Activated effector memory CD4-positive, alpha-beta T cell treated with Interleukin-2 at 50 U/mL for 16 hours (primary cell): ENCODE measurements around the gene SSTR3.

Experiments used
- DNase-seq: peaks from one replicate; pipeline ENCODE4 v3.0.0-alpha.2; 2020

SSTR3 gene

GRCh38 chr22:37228106-37229011 lies 16.1 kb upstream of the SSTR3 start:
- DNase-seq, result no peak

DNA sequence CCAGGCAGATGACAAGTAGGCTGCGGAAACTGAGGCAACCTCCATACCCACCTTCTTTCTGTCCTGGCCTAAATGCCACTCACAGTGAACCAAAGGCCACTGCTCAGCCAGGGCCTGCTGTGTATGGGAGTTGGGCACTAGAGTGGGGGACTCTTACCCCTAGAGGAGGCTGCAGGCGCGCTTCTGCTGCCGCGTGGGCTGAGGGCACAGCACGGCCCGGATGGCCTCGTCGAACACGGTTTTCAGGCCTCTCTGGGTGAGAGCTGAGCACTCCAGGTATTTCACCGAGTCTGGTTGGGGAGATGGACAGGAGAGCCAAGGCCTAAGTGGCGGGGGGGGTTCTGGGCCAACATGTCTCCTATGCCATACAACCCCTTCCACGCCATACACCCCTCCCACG lies 14.2 kb upstream of the SSTR3 start:
- no peak for DNase-seq

DNA sequence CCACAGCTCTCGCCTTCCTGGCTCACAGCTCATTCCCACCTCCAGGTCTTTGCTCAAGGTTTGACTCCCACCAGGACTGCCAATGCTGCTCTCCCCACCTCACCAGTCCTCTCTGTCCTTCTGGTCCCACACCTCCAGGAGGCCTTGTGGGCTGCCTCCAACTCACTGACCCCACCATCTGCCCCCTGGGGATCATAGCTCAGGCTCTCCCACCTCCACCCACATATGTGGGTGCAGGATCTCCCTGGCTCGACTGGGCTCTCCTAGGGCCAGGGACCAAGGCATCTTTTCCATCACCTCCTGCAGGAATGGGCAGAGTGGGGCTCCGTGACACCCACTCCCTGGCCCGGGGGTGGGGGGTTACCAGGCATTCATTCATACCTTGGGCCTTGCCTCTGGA lies 13.8 kb upstream of the SSTR3 start:
- no peak for DNase-seq

GRCh38 chr22:37225481-37225880 lies 13.2 kb upstream of the SSTR3 start:
- no peak for DNase-seq

- no peak for DNase-seq
These were observed 12.6 kb upstream of the SSTR3 start for GRCh38 chr22:37224757-37225420.

DNA sequence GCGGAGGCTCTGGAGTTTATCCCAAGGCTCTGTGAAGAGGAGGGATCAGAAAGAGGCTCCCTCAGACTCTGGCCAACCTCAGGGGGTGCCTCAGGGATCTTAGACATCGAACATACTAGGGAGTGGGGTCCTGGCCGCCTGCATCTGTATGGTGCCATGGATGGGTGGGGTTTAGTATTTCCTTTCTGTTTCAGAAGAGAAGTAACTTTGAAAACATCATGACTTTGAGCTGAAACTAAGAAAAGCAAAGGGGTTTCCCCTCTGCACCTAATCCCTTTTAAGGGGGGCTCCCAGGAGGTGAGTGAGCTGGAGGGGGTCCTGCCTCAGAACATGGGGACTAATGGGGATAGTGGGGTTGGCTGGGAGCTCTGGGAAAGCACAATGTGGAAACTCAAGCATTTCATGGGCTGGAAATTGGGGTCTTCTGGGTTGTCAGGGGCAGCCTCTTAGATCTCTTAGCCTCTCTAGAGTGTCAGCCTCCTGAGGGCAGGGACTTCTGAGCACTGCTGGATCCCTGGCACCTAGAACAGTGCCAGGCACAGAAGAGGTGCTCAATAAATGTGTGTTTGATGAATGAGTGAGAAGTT lies 11.8 kb upstream of the SSTR3 start:
- no peak for DNase-seq

GRCh38 chr22:37222440-37222971 lies 10.2 kb upstream of the SSTR3 start:
- DNase-seq, result no peak

DNA sequence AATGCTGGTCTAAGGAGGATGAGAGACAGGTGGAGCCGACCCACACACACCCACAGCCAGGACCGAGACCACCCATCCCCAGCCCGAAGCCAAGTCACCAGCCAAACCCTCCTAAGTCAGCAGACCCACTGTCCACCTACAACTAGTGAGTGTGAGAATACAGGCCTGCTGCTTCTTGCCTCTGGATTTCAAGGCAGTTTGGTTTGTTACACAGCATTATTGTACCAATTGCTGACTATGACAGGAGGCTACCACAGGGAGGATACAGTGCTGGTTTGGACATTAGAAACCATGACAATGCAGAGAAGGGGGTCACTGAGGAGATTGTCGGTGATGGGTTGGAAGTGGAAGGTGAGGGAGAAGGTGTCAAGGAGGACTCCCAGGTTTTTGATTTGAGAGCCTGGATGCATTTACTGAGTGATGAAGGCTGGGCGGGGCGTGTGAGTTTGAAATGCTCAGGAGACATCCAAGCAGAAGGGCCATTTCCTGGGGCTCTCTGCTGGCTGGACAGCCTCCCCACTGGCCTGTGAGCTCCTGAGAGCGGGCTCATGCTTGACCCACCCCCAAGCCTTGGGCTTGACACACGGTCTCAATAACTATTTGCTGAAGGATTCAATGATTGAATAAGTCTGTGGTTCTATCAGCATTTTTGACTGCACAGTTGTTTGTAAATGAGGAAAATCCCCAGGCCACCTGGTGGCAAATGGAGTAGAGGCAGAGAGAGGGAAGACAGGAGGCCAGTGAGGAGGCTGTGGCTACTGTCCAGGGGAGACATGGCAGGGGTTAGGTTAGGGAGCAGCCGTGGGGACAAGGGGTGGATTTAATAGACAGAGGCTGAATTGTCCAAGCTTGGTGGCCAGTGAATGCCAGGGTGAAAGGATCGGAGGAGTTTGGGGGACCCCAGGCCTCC lies 9.4 kb upstream of the SSTR3 start:
- no peak for DNase-seq

GRCh38 chr22:37220543-37220981 lies 8.3 kb upstream of the SSTR3 start:
- no peak for DNase-seq

DNA sequence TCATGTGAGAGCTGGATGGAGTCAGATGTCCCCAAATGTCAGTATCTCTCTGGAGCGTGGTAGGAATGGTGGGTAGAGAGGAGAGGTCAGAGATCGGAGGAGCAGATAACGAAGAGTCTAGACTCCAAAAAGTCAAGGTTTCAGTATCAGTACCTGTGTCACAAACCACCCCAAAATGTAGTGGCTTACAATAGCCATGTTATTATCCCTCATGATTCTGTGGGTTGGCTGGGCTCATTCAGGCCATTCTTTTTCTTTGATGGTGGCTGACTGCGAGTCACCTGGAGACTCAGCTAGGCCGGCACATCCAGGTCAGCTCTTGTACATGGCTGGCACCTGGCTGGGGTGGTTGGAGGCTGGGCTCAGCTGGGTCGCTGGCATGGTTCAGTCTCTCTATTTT lies 7.3 kb upstream of the SSTR3 start:
- DNase-seq, result no peak

- peak; percentile 60 for DNase-seq
These were observed 6.6 kb upstream of the SSTR3 start for GRCh38 chr22:37218771-37219411.

GRCh38 chr22:37218399-37218770 lies 6.1 kb upstream of the SSTR3 start:
- DNase-seq, result no peak

DNA sequence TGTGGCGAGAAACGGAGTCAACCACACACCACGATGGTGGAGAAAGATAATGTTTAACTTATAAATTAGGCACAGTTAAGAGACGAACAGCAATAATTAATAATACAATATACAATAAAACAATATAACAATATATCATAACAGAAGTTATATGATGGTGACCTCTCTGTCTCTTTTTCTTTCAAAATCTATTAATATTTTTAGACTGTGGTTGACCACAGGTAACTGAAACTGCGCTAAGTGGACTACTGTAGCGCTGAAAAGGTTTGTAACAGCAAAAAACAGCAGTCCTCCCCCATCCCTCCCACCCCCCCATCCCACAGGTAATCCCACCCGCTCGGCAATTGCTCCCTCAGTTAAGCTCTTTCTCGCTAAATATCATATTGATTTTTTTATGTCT lies 3.6 kb upstream of the SSTR3 start:
- no peak for DNase-seq

DNA sequence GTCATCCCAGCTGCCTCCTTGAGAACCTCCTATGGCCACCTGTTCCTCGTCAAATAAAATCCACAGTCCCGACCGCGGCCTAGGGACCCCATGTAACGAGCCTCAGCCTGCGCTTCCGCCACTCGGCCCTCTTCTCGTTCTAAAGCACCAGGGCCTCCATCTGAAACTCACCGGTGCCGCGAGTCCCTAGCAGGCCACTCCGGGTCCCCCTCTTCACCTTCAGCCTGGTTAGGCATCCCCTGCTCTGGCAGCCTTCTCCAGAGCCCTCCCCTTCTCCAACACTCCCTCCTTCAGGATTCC lies 2.4 kb upstream of the SSTR3 start:
- DNase-seq, result no peak

DNA sequence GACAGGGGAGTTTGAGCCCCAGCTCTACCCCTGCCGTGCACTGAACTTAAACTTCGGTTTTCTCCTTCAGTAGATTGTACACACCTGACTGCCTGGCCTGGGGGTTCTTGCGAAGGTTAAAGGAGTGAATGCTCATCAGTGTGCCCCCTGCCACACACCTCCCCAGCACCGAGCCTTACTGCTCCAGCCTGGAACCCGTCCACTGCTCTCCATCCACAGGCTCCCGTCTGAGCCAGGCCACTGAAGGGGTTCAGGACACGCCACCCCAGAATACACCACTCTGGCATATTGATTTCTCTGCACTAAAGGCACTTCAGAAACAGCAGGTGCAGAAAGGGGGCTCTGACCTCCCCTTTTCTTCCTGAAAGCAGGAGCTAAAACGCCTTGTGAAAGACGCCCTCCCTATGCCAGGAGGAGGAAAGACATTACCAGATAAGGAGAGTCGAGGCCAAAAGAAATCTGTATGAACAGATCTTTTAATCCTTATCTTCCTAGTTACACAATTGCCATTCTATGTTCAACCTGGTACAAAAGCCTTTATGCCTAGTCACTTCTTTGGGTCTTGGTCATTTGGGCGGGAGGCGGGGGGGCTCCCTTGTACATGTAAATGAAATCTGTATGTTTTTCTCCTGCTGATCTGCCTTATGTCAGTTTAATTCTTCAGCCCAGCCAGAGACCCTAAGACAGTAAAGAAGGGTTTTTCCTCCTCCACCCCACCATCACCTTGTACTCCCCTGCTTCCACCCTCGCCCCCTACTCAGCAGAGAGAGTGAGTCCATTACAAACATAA lies 1.9 kb upstream of the SSTR3 start:
- DNase-seq, result no peak

- DNase-seq, result no peak
These were observed 1.1 kb upstream of the SSTR3 start for GRCh38 chr22:37213218-37213855.

GRCh38 chr22:37211866-37212173 lies 457 bp downstream of the SSTR3 start:
- no peak for DNase-seq

- no peak for DNase-seq
These were observed 1.0 kb downstream of the SSTR3 start for GRCh38 chr22:37211075-37211865.

- DNase-seq, result no peak
These were observed 2.1 kb downstream of the SSTR3 start for GRCh38 chr22:37210041-37210803.
